GM12878 (cell line): ENCODE measurements around the gene ITGBL1. TPM values are rescaled to one million over a fixed set of nuclear protein-coding genes. Genes with fewer than 3 reads are reported as not detected.

Source experiments
- ATAC-seq: fragments of 200-7000 bp; cut with Tn5 transposase; 3 replicates; pipeline ENCODE4 v1.9.1; 2020; ENCODE audit warnings: mild to moderate bottlenecking, moderate library complexity
- BruUV-seq: library from RNA; stranded (reverse); fragments of 400-500 nt; replicated peaks from 2 replicates; lab custom pipeline; 2021; lab: Mats Ljungman, UMichigan
- CTCF ChIA-PET: fragments of 300-600 bp; sonication (Branson Sonifier 250); formaldehyde crosslinking; extraction: SDS; loops from one replicate; lab custom pipeline; 2021; ENCODE audit warnings: inconsistent platforms; lab: Yijun Ruan, JAX
- POLR2A ChIA-PET: fragments of 350-600 bp; formaldehyde crosslinking; extraction: SDS; loops from one replicate; lab custom pipeline; 2021; ENCODE audit warnings: inconsistent platforms; lab: Charles Lee
- RAD21 ChIA-PET: fragments of 300-600 bp; sonication (Branson Sonifier 250); formaldehyde crosslinking; loops from one replicate; lab custom pipeline; 2023; ENCODE audit warnings: antibody characterized with exemption; ENCODE audit not compliant: unreplicated experiment; lab: Charles Lee
- SMC1A ChIA-PET: fragments of 300-600 bp; sonication (Branson Sonifier 250); formaldehyde crosslinking; loops from one replicate; lab custom pipeline; 2023; ENCODE audit not compliant: unreplicated experiment, uncharacterized antibody; lab: Charles Lee
- DNase-seq: peaks from one replicate; pipeline ENCODE4 v3.0.0-alpha.2; 2011; ENCODE audit warnings: low read depth, low spot score
- FAIRE-seq: peaks from 3 replicates; lab custom pipeline; 2011; peaks lifted over from hg19 to GRCh38; lab: Jason Lieb, UNC
- H2AFZ ChIP-seq: 2 replicates; pipeline ENCODE4 v1.6.0; 2011; ENCODE audit warnings: low read depth, low read length, control low read depth; ENCODE audit not compliant: control insufficient read depth
- H3K27ac ChIP-seq: 2 replicates; pipeline ENCODE4 v1.5.1; 2011; ENCODE audit warnings: control low read depth; ENCODE audit not compliant: control insufficient read depth, insufficient read depth
- H3K27me3 ChIP-seq, 2 experiments: replicated peaks in 1 of 2; 2 replicates each; pipeline versions ENCODE4 v1.6.0 to v1.6.1; 2011; ENCODE audit warnings: low read length in 1 of 2; ENCODE audit not compliant: control insufficient read depth in 2 of 2, insufficient read depth in 2 of 2
- H3K36me3 ChIP-seq, 2 experiments: 2 replicates each; pipeline ENCODE4 v1.5.1; 2011; ENCODE audit warnings: low read length in 1 of 2; ENCODE audit not compliant: control insufficient read depth in 2 of 2, insufficient read depth in 2 of 2
- H3K4me1 ChIP-seq: 2 replicates; pipeline ENCODE4 v1.6.1; 2011; ENCODE audit warnings: mild to moderate bottlenecking, low read length, moderate library complexity, mixed read lengths; ENCODE audit not compliant: control insufficient read depth, insufficient read depth
- H3K4me2 ChIP-seq: 2 replicates; pipeline ENCODE4 v1.6.0; 2011; ENCODE audit warnings: control low read depth; ENCODE audit not compliant: control insufficient read depth, insufficient read depth
- H3K4me3 ChIP-seq: fragments of 200-600 bp; sonication (generic); 2 replicates; pipeline ENCODE4 v1.5.1; 2016
- H3K79me2 ChIP-seq: 2 replicates; pipeline ENCODE4 v1.6.0; 2011; ENCODE audit warnings: low read length; ENCODE audit not compliant: control insufficient read depth, insufficient read depth
- H3K9ac ChIP-seq: 2 replicates; pipeline ENCODE4 v1.8.0; 2011; ENCODE audit warnings: low read length, control low read depth, mixed read lengths; ENCODE audit not compliant: control insufficient read depth, insufficient read depth
- H3K9me3 ChIP-seq: replicated peaks from 3 replicates; pipeline ENCODE4 v1.5.1; 2011; ENCODE audit warnings: mild to moderate bottlenecking, low read length; ENCODE audit not compliant: control insufficient read depth, insufficient read depth
- H4K20me1 ChIP-seq: 2 replicates; pipeline ENCODE4 v1.6.0; 2011; ENCODE audit not compliant: control insufficient read depth, insufficient read depth
- IKZF1 ChIP-seq: fragments of 450-650 bp; conservative IDR thresholded peaks from 2 replicates; pipeline ENCODE4 v1.6.1; 2017; ENCODE audit warnings: antibody characterized with exemption, mild to moderate bottlenecking
- JUND ChIP-seq: IDR thresholded peaks from 2 replicates; pipeline ENCODE4 v1.6.1; 2012; ENCODE audit warnings: low read depth, mild to moderate bottlenecking, low read length, improper control_type of control experiment, moderate library complexity
- MYB ChIP-seq: fragments of 150-350 bp; IDR thresholded peaks from 2 replicates; pipeline ENCODE4 v1.6.1; 2014; ENCODE audit warnings: mild to moderate bottlenecking, low read depth, low read length, borderline replicate concordance
- PAX5 ChIP-seq: IDR thresholded peaks from 2 replicates; pipeline ENCODE4 v1.6.1; 2011; ENCODE audit warnings: low read depth, low read length, borderline replicate concordance
- POU2F2 ChIP-seq: IDR thresholded peaks from 3 replicates; pipeline ENCODE4 v1.6.1; 2011; ENCODE audit warnings: low read depth, mild to moderate bottlenecking, low read length, borderline replicate concordance
- RCOR1 ChIP-seq: conservative IDR thresholded peaks from 2 replicates; pipeline ENCODE4 v1.6.1; 2012; ENCODE audit warnings: low read depth, low read length, improper control_type of control experiment
- SMARCA5 ChIP-seq: fragments of 450-650 bp; IDR thresholded peaks from 2 replicates; pipeline ENCODE4 v1.6.1; 2017; ENCODE audit warnings: mild to moderate bottlenecking
- ZBED1 ChIP-seq: IDR thresholded peaks from 2 replicates; pipeline ENCODE4 v1.6.1; 2016; ENCODE audit warnings: borderline replicate concordance
- ZNF622 ChIP-seq: fragments of 450-650 bp; IDR thresholded peaks from 2 replicates; pipeline ENCODE4 v1.6.1; 2017; ENCODE audit warnings: mild to moderate bottlenecking, inconsistent platforms
- WGBS: methylation state at CpG from one replicate; pipeline ENCODE4 v1.1.6; 2016; ENCODE audit warnings: low lambda C conversion rate; ENCODE audit not compliant: insufficient replicate concordance, insufficient coverage; ENCODE audit errors: missing lambda C conversion rate; 5-methylcytosine and 5-hydroxymethylcytosine counted together
- in situ Hi-C: fragments of 300-500 bp; cut with MboI; formaldehyde crosslinking; loops from 9 replicates; pipeline ENCODE4 v1.14.3; 2018; ENCODE audit warnings: mixed read lengths
- intact Hi-C: fragments of 100-400 bp; cut with micrococcal nuclease; formaldehyde crosslinking; loops from one replicate; pipeline ENCODE4 v1.14.2; 2022; ENCODE audit not compliant: unreplicated experiment
- polyA plus RNA-seq, 11 experiments: library from polyadenylated mRNA; depleted of rRNA in 4 of 11; unstranded in 6 of 11; stranded (reverse) in 5 of 11; fragments of >200 nt; fragmentation: Nextera tagmentation in 4 of 11; fragmentation: Illumina TruSeq in 1 of 11; extraction: Ambion mirVana in 4 of 11; extraction: Trizol in 1 of 11; gene quantifications; 1 replicate in 1 of 11; 2 replicates in 10 of 11; pipeline versions ENCODE4 v1.2.1 to v1.2.3, GENCODE V29; 2011 to 2016; ENCODE audit warnings: inconsistent platforms in 2 of 11, missing spikeins in 2 of 11, low read depth in 1 of 11
- total RNA-seq, 4 experiments: library from RNA; depleted of rRNA in 3 of 4; stranded (reverse); fragments of >200 nt in 3 of 4; fragmentation: Illumina TruSeq in 1 of 4; extraction: Trizol in 1 of 4; gene quantifications; 2 replicates each; pipeline versions ENCODE4 v1.2.1 to v1.2.3, GENCODE V29; 2013 to 2021
- TF ChIP-seq, protein P1 (sequence below): IDR thresholded peaks from 2 replicates; pipeline ENCODE4 v1.6.1; 2012; ENCODE audit warnings: improper control_type of control experiment, low read depth, low read length; ENCODE audit not compliant: insufficient replicate concordance
- TF ChIP-seq, protein P2 (sequence below): fragments of 450-650 bp; formaldehyde crosslinking; IDR thresholded peaks from 2 replicates; pipeline ENCODE4 v1.5.0; 2022; ENCODE audit warnings: mild to moderate bottlenecking, missing genetic modification characterization

The ITGBL1 gene
- total and polyA plus RNA-seq, 10 of the 15 experiments (the other 5 are each of a cell fraction or from before 2014, with no cell fraction given): 0.17 to 2.8 (median 0.28) TPM; not detected in 3

DNA sequence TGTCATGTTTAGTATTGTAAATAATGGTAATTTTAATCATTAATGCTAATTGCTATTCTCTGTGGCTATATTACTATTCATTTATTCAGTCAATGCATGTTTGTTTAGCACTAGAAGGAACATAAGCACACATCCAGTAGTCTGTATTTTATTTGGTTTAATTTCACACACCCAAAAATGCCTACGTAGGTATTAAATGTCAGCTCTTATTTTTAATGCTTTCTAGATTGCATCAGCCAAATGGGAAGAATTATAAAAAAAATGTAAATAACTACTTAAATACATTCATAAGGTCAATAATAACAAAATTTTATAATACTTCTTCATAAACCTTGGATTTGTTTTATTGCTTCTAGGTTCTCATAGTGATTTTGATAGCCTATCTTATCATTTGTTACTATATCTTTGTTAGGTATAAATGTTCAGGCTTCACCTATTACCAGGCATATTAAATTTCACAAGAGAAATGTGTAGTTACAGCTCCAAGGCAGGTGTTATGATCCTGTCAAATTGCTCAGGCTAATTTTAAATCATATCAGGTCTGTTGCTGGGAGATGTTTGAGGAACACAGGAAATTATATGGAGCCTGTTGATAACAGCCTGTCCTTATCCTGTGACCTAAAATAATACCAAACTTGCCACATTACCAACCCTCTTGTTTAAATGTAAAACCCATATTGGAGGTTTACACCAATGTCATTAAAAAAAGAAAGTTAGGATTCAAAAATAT lies 34.4 kb downstream of the ITGBL1 start (continued):
- TF ChIP-seq PAX5: no peak

DNA sequence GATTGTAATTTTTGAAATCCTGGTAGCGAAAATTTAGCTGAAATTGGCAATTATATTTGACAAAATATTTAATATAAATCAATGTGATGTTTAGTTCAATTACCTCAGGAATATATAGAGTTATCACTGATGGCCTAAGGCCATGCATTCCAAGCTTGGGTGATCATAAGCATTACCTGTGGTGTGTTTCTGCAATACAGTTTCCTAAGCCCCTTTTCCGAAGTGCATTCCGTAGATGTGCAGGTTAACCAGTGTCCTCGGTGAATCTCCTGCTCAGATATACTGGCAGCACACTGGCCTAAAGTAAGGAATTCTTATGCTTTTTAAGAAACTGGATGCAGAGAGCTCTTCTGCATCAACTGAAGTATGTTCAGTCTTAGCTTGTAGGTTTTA lies 35.0 kb downstream of the ITGBL1 start:
- intact Hi-C loops: no loop called here
- ChIA-PET SMC1A (no interaction called here), CTCF (interaction anchor here (0.6 kb wide), 1 partner anchor 362 kb away, joined by 3 read pairs; no protein-coding TSS in a partner anchor), RAD21 (no interaction called here), POLR2A (no interaction called here)
- no peak for ATAC-seq
- no peak overlapping the region for H2AFZ ChIP-seq
- H3K27ac ChIP-seq: no peak overlapping the region
- no peak overlapping the region for H3K4me3 ChIP-seq
- H3K79me2 ChIP-seq: no peaks in the 10 kb centered on the region
- no peaks in the 10 kb centered on the region for H4K20me1 ChIP-seq
- 40% methylated on average over 4 of the region's 4 CpGs for WGBS
- no peak for FAIRE-seq
- no peaks in the 10 kb centered on the region for H3K36me3 ChIP-seq
- no TSS peak for BruUV-seq
- H3K4me2 ChIP-seq: no peak overlapping the region
- H3K4me1 ChIP-seq: no peaks in the 10 kb centered on the region
- no peak overlapping the region for H3K9ac ChIP-seq
- no peak for TF ChIP-seq POU2F2
- no peak for TF ChIP-seq MYB
- no peak for TF ChIP-seq SMARCA5
- TF ChIP-seq ZBED1: no peak
- TF ChIP-seq JUND: no peak
- TF ChIP-seq, protein P1, sequence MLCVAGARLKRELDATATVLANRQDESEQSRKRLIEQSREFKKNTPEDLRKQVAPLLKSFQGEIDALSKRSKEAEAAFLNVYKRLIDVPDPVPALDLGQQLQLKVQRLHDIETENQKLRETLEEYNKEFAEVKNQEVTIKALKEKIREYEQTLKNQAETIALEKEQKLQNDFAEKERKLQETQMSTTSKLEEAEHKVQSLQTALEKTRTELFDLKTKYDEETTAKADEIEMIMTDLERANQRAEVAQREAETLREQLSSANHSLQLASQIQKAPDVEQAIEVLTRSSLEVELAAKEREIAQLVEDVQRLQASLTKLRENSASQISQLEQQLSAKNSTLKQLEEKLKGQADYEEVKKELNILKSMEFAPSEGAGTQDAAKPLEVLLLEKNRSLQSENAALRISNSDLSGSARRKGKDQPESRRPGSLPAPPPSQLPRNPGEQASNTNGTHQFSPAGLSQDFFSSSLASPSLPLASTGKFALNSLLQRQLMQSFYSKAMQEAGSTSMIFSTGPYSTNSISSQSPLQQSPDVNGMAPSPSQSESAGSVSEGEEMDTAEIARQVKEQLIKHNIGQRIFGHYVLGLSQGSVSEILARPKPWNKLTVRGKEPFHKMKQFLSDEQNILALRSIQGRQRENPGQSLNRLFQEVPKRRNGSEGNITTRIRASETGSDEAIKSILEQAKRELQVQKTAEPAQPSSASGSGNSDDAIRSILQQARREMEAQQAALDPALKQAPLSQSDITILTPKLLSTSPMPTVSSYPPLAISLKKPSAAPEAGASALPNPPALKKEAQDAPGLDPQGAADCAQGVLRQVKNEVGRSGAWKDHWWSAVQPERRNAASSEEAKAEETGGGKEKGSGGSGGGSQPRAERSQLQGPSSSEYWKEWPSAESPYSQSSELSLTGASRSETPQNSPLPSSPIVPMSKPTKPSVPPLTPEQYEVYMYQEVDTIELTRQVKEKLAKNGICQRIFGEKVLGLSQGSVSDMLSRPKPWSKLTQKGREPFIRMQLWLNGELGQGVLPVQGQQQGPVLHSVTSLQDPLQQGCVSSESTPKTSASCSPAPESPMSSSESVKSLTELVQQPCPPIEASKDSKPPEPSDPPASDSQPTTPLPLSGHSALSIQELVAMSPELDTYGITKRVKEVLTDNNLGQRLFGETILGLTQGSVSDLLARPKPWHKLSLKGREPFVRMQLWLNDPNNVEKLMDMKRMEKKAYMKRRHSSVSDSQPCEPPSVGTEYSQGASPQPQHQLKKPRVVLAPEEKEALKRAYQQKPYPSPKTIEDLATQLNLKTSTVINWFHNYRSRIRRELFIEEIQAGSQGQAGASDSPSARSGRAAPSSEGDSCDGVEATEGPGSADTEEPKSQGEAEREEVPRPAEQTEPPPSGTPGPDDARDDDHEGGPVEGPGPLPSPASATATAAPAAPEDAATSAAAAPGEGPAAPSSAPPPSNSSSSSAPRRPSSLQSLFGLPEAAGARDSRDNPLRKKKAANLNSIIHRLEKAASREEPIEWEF: no peak
- TF ChIP-seq, protein P2, sequence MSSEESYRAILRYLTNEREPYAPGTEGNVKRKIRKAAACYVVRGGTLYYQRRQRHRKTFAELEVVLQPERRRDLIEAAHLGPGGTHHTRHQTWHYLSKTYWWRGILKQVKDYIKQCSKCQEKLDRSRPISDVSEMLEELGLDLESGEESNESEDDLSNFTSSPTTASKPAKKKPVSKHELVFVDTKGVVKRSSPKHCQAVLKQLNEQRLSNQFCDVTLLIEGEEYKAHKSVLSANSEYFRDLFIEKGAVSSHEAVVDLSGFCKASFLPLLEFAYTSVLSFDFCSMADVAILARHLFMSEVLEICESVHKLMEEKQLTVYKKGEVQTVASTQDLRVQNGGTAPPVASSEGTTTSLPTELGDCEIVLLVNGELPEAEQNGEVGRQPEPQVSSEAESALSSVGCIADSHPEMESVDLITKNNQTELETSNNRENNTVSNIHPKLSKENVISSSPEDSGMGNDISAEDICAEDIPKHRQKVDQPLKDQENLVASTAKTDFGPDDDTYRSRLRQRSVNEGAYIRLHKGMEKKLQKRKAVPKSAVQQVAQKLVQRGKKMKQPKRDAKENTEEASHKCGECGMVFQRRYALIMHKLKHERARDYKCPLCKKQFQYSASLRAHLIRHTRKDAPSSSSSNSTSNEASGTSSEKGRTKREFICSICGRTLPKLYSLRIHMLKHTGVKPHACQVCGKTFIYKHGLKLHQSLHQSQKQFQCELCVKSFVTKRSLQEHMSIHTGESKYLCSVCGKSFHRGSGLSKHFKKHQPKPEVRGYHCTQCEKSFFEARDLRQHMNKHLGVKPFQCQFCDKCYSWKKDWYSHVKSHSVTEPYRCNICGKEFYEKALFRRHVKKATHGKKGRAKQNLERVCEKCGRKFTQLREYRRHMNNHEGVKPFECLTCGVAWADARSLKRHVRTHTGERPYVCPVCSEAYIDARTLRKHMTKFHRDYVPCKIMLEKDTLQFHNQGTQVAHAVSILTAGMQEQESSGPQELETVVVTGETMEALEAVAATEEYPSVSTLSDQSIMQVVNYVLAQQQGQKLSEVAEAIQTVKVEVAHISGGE: no peak
- no peak for TF ChIP-seq IKZF1
- no peak for TF ChIP-seq ZNF622
- no peak for TF ChIP-seq RCOR1
- no peaks in the 10 kb centered on the region for H3K9me3 ChIP-seq
- no peaks in the 10 kb centered on the region for H3K27me3 ChIP-seq
- in situ Hi-C loops: no loop called here
- DNase-seq: no peak
